HG03097 (cell line): Measurements from ENCODE around the gene ANP32B.
"Not testable (repeated sequence)": the region's sequence is repeated elsewhere in the genome, so short reads cannot be mapped to it uniquely, and the experiment has no call there.

Source experiments
- ATAC-seq: cut with Tn5 transposase; IDR thresholded peaks from one replicate; pipeline ENCODE4 v1.9.1; 2021; ENCODE audit not compliant: unreplicated experiment, low FRiP score

ANP32B gene

GRCh38 chr9:97982683-97983588 is at the start of gene ANP32B:
Gene ANP32B, plus strand, starts transcription at chr9:97983341. Its CDS starts 215 bp downstream, at chr9:97983556.
- peak; percentile 67 for ATAC-seq

GRCh38 chr9:97934321-97935115 is 48.6 kb upstream of the ANP32B start:
- ATAC-seq, result no peak

- no peak for ATAC-seq
Measured at GRCh38 chr9:97935276-97935675, 47.9 kb upstream of the ANP32B start.

GRCh38 chr9:97936998-97937397 is 46.1 kb upstream of the ANP32B start:
- ATAC-seq, result no peak

GRCh38 chr9:97938081-97938644 is 45.0 kb upstream of the ANP32B start, which contains the start of gene HEMGN:
Gene HEMGN, minus strand, starts transcription at chr9:97938172. Its CDS starts 36 bp downstream, at chr9:97938136.
- no peak for ATAC-seq

- no peak for ATAC-seq
Measured at GRCh38 chr9:97940233-97940632, 42.9 kb upstream of the ANP32B start.

GRCh38 chr9:97940741-97941140 is 42.4 kb upstream of the ANP32B start:
- ATAC-seq, result no peak

GRCh38 chr9:97941323-97941722 is 41.8 kb upstream of the ANP32B start:
- no peak for ATAC-seq

- no peak for ATAC-seq
Measured at GRCh38 chr9:97943308-97943855, 39.8 kb upstream of the ANP32B start.

- no peak for ATAC-seq
Measured at GRCh38 chr9:97944612-97945011, 38.5 kb upstream of the ANP32B start.

GRCh38 chr9:97945470-97945869 is 37.7 kb upstream of the ANP32B start:
- ATAC-seq, result not testable (repeated sequence)

- ATAC-seq, result not testable (repeated sequence)
Measured at GRCh38 chr9:97947094-97947493, 36.0 kb upstream of the ANP32B start.

- not testable (repeated sequence) for ATAC-seq
Measured at GRCh38 chr9:97950873-97951272, 32.3 kb upstream of the ANP32B start.

- ATAC-seq, result no peak
Measured at GRCh38 chr9:97954550-97954989, 28.6 kb upstream of the ANP32B start.

GRCh38 chr9:97956331-97956730 is 26.8 kb upstream of the ANP32B start:
- ATAC-seq, result no peak

GRCh38 chr9:97958812-97959511 is 24.2 kb upstream of the ANP32B start:
- no peak for ATAC-seq

- no peak for ATAC-seq
Measured at GRCh38 chr9:97959585-97959984, 23.6 kb upstream of the ANP32B start.

GRCh38 chr9:97960678-97961328 is 22.3 kb upstream of the ANP32B start:
- ATAC-seq, result not testable (repeated sequence)

- ATAC-seq, result no peak
Measured at GRCh38 chr9:97961361-97961760, 21.8 kb upstream of the ANP32B start.

- ATAC-seq, result no peak
Measured at GRCh38 chr9:97962136-97962535, 21.0 kb upstream of the ANP32B start.
